GM21423 (cell line): ENCODE results near the gene PRR23A.
"Not testable (repeated sequence)": the region's sequence is repeated elsewhere in the genome, so short reads cannot be mapped to it uniquely, and the experiment has no call there.

Source experiments
- ATAC-seq: cut with Tn5 transposase; IDR thresholded peaks from one replicate; pipeline ENCODE4 v1.9.1; 2021; ENCODE audit warnings: mild to moderate bottlenecking, moderate library complexity; ENCODE audit not compliant: unreplicated experiment

The PRR23A gene

DNA sequence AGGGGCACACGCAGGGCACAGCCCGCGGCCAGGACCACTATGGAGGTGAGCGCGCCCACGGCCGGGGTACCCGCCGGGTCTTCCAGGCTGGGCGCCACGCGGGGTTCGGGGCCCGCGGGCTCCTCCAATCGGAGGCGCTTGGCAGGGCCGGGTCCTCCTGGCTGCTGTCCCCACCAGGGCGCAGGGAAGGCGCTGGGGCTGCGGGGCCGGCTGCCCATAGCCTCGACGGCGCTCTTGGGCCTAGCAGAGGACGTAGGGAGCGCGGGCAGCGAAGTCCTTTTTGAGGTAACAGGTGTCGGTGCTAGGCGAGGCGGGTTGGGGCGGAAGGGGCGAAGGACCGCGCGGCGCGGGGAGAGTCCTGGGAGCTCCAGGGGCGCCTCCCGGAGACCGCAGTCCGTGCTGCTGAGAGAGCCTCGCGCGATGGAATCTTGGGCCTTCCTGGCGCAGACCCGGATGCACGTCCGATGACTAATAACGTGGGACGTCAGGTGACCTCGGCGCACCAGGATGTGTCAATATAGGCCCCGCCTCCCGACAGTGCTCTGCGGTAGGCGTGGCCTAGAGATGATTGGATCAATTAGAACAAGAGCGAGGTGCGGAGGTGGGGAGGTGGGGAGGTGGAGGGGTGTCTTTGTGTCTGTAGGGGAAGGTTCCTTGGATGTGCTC lies at the start of gene PRR23A:
Gene PRR23A (minus strand): TSS at position 218 of the 666 bp plus-strand sequence. CDS start 0 bp downstream, at position 218.
- no peak for ATAC-seq

DNA sequence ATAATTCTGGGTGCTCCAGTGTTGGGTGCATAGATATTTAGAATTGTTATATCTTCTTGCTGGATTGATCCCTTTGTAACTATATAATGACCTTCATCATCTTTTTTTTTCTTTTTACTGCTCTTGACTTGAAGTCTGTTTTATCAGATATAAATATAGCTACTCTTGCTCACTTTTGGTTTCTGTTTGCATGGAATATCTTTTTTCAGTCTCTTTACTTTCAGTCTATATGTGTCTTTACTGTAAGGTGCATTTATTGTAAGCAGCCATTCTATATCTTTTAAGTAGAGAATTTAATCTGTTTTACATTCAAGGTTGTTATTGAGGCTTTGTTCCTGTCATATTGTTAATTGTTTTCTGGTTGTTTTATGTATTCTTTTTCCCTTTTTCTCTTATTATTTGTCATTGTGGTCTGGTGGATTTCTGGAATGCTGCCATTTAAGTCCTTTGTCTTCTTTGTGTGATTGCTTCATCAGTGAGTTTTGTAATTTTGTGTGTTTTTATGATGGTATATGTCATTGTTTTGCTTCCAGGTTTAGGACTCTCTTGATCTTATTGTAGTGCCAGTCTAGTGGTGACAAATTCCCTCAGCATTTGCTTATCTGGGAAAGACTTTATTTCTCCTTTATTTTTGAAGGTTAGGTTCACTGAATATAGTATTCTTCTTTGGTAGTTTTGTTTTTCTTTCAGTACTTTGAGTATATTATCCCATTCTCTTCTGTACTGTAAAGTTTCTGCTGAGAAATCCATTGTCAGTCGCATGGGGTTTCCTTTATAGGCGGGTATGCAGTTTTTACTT lies 46.9 kb upstream of the PRR23A start:
- ATAC-seq = no peak

DNA sequence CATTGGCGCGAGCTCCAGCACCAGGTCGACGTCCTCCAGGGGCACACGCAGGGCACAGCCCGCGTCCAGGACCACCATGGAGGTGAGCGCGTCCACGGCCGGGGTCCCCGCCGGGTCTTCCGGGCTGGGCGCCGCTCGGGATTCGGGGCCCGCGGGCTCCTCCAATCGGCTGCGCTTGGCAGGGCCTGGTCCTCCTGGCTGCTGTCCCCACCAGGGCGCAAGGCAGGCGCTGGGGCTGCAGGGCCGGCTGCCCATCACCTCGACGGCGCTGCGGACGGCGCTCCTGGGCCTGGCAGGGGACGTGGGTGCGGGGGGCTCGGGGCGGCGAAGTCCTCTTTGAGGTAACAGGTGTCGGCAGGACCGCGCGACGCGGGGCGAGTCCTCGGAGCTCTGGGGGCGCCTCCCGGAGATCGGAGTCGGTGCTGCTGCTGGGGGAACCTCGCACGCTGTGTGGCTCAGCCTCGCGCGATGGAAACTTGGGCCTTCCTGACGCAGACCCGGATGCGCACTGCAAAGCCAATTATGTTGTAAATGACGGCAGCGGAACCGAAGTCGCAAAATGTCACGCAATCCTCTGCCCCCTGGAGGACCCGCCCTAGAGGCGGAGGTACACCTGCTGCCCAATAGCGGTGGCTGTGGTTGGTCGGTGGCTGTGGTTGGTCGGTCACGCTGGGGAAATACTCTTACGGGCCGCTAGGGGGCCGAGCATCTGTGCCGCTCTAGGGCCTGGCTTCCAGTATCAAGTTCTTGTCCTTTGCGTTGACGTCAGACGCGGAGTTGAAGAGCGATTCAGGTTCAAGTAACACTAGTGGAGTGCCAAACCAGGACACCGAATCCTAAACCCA lies 38.5 kb upstream of the PRR23A start, which contains the start of gene PRR23C:
Gene PRR23C (minus strand): TSS at position 527 of the 845 bp plus-strand sequence. CDS start 272 bp downstream, at position 255.
- no peak for ATAC-seq

DNA sequence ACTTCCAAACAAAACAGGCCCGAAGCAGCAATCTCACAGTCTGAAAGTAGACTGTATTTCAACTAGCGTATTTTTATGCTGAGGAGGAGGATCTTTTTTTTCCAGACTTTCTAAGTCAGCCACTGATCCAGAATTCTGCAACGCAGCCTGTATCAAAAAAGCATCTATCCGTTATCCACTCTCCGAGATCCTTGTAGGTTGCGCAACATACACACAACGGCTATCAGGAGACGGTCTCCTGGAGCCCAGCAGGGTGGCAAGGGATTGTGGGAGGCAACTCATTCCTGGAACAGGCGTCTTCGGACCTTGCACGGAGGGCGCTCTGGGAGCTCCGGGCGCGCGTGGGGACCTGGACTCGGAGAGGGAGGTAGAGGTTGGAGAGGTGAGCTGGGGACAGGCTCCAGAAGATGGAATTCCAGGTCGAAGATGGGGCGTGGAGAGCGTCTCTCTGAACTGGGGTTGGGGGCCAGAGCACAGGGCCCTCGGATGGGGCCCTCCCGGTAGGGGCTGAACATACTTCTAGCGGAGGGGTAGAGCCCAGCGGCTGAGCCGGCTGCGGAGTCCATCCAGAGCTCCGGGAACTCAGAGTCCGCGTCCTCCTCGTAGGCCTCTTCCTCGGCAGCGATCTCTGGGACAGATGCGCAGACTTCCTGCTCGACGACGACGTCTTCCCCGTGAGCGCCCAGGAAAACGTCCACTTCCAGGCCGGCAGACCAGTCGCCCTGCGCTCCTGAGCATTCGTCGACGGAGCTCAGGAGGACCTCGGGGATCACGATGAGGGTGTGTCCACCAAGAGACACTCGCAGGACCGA lies 37.7 kb upstream of the PRR23A start:
- no peak for ATAC-seq

DNA sequence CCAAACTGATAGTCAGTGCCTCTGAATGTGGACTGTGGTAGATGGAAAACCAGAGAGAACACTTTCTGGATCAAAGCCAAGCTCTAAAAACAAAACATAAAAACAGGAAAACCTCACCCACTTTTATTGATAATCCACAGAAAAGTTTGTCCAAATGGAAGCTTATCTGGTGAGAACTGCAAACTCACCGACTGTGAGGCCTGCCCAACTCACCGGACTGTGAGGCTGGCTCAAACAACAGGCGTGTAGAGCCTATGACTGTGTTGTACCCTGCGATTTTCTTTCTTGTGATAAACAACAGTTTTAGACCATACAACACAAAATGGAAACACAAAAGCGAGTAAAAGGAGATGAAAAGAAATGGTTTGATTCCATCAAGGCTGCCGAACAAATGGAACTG lies 31.4 kb upstream of the PRR23A start:
- ATAC-seq = no peak

DNA sequence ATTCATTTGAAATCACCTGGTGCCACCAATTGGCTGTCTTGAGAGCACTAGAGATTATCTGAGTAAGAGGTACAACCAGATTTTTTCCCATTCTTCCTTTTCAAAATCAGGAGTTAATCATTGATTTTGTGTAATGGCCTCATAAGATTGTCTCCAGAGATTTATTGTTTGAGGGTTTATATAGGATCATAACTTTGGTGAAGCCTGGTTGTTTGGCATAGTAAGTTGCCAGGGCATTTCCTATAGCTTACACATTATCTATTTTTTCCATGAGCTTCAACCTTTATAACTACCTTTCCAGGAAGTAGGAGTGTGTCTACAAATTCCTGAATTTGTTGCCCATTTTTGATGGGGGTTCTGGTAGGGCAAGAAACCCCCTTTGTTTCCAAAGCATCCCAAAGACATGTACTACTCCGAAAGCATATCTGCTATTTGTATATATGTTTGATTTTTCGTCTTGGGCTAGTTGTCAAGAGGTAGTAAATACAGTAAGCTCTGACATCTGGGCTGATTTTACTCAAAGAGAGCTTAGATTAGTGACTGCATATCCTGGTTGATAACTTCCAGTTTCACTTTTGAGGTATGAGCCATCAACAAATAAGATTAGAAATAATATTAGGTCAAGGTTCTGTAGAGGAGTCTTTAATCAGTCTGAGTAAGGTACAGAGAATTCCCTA lies 26.4 kb upstream of the PRR23A start:
- no peak for ATAC-seq

DNA sequence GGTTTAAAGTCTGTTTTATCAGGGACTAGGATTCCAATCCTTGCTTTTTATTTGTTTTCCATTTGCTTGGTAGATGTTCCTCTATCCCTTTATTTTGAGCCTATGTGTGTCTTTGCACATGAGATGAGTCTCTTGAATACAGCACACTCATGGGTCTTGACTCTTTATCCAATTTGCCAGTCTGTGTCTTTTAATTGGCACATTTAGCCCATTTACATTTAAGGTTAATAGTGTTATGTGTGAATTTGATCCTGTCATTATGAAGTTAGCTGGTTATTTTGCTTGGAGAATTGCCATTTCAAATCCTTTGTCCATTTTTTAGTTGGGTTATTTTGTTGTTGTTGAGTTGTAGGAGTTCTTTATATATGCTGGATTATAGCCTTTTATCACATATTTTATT lies 24.5 kb upstream of the PRR23A start:
- not testable (repeated sequence) for ATAC-seq

DNA sequence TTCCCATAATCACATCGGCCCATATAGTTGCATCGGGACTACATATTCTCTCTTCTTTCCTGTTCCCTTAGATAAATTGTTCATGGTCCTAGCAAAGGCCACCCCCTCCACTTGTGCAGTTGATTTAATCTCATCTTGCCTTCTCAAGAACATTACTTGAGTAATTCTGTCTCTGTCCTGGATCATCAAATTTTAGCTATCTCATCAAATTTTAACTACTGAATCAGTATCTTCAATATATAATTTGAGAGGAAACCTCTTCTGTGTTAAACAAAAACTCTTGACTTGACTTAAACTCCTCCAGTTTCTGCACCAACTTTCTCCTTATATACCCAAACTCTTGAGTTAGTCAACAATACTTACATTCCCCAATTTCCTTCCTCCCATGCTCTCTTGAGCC lies 18.9 kb upstream of the PRR23A start:
- no peak for ATAC-seq

DNA sequence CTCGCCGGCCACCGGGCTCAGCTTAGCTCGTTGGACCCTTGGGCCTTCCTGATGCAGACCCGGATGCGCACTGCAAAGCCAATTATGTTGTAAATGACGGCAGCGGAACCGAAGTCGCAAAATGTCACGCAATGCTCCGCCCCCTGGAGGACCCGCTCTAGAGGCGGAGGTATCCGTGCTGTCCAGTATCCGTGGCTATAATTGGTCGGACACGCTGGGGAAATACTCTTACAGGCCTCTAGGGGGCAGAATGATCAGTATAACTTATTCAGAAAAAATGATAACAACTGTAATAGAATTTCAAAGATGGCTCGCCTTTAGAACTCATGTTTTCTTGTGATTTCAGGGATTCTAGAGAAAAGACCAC lies 14.8 kb upstream of the PRR23A start, which contains the start of gene PRR23B:
Gene PRR23B (minus strand): TSS at position 59 of the 367 bp plus-strand sequence. CDS start 265 bp downstream, outside the sequence.
- ATAC-seq = no peak

DNA sequence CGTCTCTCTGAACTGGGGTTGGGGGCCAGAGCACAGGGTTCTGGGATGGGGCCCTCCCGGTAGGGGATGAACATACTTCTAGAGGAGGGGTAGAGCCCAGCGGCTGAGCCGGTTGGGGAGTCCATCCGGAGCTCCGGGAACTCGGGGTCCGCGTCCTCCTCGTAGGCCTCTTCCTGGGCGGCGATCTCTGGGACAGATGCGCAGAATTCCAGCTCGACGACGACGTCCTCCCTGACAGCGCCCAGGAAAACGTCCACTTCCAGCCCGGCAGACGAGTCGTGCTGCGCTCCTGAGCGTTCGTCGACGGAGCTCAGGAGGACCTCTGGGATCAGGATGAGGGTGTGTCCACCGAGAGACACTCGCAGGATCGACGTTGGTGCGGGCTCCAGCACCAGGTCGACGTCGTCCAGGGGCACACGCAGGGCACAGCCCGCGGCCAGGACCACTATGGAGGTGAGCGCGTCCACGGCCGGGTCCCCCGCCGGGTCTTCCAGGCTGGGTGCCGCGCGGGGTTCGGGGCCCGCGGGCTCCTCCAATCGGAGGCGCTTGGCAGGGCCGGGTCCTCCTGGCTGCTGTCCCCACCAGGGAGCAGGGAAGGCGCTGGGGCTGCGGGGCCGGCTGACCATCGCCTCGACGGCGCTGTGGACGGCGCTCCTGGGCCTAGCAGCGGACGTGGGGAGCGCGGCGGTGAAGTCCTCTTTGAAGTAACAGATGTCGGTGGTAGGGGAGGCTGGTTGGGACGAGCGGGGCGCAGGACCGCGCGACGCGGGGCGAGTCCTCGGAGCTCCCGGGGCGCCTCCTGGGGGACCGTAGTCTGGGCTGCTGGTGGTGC lies 14.2 kb upstream of the PRR23A start:
- no peak for ATAC-seq

DNA sequence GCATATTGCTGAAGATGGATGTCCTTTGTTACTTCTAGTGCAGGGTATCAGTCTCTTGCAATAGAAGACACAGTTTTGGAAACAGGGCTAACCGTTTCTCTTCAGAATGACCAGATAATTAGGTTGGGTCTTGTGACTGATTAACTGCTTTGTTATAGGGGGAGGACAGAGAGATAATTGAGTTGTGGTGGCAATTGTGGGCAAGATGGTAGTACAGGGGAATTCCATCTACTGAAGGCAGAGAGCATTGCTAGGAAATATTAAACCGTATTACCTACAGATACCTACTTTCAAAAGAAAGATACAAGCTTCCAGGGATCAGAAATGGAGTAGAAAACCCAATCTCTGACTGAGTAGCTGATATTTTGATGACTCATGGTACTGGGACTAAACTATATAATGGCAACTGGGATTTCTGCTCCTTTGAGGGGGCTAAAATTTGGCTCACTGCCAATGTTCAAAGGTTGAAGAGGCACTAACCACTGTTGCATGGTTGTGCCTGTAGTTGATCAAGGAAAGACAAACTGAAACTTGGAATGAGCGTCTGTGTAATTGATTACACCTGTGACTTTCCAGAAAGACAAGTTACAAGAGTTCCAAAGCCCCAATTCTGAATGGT lies 10.5 kb upstream of the PRR23A start:
- ATAC-seq = no peak

DNA sequence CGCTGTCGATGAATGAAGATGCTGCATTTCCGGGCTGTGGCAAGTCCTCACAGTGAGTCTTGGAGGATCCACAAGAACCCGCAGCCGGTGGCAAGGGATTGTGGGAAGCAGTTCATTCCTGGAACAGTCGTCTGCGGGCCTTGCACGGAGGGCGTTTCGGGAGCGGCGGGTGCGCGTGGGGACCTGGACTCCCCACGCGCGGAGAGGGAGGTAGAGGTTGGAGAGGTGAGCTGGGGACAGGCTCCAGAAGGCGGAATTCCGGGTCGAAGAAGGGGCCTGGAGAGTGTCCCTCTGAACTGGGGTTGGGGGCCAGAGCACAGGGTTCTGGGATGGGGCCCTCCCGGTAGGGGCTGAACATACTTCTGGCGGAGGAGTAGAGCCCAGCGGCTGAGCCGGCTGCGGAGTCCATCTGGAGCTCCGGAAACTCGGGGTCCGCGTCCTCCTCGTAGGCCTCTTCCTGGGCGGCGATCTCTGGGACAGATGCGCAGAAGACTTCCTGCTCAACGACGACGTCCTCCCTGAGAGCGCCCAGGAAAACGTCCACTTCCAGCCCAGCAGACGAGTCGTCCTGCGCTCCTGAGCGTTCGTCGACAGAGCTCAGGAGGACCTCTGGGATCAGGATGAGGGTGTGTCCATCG lies 593 bp downstream of the PRR23A start:
- no peak for ATAC-seq

DNA sequence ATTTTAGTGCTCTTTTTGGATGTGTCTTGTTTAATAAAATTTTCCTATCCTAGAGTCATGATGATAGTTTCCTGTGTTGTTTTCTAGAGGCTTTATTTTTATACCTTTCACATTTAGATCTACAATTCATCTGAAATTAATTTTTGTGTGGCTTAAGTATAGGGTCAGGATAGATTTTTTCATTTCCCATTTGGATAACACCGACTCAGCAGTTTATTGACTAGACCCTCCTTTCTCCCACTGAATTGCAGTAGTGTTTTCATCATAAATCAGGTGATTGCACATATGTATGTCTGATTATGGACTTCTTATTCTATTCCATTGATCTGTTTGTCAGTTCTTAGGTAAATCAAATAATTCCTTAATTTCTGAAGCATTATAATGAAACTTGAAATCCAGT lies 10.4 kb downstream of the PRR23A start:
- no peak for ATAC-seq

DNA sequence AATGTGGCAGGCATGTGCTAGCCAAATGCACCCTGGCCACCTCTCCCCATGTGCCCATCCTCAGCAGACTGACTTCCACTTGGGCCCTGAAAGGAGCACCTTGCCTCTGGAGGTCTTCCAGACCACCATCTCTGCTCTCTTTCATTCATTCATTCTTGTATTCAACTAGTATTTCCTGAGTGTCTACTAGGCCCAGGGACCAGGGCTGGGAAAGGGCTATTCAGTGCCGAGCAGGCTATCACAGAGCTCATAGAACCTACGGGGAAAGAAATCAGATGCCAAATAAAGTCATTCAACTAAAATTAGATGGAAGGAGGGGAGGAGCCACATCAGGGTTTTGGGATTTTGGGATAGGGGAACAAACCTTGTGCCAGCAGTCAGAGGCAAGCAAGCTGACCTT lies 18.9 kb downstream of the PRR23A start:
- no peak for ATAC-seq

DNA sequence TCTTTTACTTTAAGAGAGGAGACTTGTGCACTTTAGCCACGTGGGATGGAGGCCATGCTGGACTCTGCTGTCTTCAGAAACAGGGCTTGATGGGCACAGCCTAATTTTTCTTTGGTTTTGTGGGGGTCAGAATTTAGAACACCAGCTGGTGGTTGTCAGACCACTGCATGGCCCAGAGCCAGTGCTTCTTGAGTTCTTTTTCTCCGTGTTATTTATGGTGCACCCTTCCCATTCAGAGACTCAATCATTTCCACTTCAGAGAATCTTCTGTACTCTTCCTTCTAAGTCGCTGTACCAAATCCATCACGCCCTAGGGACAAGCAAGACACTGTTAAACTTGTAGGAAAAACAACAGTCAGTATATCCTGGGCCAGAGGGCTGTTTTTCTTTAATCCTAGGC lies 20.1 kb downstream of the PRR23A start:
- ATAC-seq = no peak

DNA sequence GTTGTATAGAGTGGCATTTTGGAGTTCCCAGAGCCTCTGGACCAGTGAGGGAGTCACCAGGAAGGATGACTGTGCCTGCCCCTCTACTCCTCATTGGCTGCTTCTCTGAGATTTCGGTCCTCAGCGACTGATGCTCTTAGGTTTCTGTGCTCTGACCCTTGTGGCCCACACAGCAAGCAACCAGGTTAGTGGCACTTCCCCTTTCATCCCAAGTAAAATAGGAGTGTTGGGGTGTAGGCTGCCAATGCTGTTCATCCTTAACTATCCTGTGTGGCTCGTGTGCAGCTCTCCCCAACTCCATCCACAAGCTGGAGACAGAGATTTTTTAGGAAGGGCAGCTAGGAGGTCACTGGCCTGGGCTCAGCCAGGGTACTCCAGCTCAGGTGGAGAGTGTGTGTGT lies 21.3 kb downstream of the PRR23A start:
- ATAC-seq = no peak

DNA sequence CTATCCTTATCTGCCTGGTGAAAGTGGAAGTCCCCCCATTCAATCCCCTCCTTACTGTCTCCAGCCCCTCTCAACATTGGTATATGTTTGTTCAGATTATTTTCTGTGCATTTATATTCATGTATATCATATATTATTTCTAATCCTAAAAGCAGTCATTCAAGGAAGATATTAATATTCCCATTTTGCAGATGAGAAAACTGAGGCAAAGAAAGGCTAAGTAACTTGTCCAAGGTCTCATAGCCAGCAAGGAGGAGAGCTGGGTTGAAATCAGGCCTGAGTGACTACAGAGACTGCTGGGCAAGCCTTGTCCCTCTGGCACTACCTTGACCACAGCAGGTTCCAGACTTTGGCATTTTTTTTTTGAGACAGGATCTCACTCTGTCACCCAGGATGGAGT lies 30.0 kb downstream of the PRR23A start:
- ATAC-seq = no peak

DNA sequence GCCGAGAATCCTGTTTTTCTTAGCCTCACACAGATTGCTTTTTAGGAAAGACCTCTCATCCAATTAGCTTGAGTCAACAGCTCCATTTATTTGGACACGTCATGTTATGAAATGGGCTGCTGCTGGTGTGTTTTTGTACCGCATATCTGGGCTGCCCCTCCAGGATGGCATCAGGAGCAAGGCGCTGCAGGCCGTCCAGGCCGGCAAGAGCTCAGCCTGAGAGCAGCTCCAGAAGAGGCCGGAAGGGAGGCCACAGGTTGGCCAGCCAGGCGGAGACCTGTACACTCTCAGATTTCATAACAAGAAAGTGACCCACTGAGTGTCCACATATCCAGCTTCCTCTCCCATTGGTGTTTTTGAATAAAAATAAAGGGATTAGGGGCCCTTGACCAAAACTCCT lies 30.7 kb downstream of the PRR23A start:
- ATAC-seq = no peak
